ENCODE measurements around the gene HLCS.

HLCS gene

DNA sequence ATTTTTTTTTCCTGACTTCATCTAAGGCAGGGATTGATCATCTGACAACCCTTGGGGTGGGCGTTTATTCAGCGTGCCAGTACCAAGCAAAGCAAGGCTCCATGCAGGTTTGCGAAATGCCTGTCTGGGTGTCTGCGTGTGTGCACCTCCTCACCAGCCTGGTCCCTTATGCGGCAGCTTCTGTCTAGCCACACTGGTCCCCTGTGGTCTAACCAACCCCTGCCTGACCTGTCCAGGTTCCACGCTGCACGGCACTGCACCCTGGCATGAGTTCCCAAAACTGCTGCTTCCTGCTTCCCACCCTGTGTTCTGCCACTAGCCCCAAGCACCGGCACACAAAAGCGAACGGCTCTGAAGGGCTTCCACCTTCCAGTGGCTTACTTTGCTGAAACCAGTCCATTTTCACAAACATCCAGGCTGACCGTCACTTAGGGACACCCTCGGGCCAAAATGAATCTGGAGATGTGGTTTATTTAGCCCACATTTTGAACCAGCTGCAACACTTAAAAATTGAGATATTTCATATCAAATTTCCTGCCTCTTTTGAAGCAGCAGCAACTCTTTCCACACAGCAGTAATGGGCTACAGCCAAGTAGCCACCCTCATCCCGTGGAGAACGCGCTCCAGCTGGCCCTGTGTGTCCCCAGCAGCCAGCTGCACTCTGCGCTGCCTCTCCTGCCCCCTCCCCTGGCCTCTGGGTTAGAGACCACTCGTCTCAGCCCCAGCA is 55.7 kb downstream of the HLCS start:
- peak; percentile 55 to 77 for DNase-seq (ENCODE audit: low read depth in 2 of 2)
- TF ChIP-seq, protein P1, sequence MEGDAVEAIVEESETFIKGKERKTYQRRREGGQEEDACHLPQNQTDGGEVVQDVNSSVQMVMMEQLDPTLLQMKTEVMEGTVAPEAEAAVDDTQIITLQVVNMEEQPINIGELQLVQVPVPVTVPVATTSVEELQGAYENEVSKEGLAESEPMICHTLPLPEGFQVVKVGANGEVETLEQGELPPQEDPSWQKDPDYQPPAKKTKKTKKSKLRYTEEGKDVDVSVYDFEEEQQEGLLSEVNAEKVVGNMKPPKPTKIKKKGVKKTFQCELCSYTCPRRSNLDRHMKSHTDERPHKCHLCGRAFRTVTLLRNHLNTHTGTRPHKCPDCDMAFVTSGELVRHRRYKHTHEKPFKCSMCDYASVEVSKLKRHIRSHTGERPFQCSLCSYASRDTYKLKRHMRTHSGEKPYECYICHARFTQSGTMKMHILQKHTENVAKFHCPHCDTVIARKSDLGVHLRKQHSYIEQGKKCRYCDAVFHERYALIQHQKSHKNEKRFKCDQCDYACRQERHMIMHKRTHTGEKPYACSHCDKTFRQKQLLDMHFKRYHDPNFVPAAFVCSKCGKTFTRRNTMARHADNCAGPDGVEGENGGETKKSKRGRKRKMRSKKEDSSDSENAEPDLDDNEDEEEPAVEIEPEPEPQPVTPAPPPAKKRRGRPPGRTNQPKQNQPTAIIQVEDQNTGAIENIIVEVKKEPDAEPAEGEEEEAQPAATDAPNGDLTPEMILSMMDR (IDR thresholded peaks at IDR 0.05; ENCODE audit: low read depth, low read length) = no peak
- no peak overlapping the region for H3K4me3 ChIP-seq (replicated peaks in 1 of 2; ENCODE audit: low read depth in 2 of 2, low read length in 2 of 2)

DNA sequence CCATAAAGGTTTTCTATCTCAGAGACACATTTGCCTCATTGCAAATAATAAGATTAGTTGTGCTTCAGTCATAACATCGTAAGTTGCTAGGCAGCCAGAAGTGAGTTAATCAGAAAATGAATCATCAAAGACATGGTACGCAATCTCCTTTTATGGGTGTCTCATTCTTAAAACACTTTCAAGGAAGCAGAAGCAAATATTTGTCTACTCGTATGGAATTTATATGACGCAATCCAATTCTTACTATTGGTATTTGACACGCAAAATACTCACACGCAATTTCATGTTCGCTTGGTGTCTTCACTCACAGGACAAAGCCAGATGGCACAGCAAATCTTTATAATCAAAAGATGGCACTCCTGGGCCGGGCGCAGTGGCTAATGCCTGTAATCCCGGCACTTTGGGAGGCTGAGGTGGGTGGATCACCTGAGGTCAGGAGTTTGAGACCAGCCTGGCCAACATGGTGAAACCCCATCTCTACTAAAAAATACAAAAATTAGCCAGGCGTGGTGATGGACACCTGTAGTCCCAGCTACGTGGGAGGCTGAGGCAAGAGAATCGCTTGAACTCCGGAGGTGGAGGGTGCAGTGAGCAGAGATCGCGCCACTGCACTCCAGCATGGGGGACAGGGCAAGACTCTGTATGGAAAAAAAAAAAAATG is 56.4 kb downstream of the HLCS start:
- TF ChIP-seq, protein P1 (IDR thresholded peaks at IDR 0.05; ENCODE audit: low read depth, low read length) = no peak
- peak; percentile 96 to 99 for DNase-seq (ENCODE audit: low read depth in 2 of 2)

DNA sequence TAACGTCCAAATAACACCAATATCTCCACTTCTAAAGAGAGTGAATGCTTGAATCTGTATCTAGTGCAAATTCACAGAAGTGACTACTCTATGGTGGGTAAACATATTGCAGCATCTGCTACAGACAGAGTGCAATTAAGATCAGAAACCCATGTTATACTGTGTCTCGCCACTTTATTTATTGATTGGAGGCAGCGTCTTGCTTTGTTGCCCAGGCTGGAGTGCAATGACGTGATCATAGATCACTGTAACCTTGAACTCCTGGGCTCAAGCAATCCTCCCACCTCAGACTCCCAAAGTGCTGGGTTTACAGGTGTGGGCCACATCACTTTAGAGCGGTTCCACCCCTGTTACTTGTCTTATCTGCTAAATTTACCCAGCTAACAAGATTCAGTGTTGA is 57.0 kb downstream of the HLCS start:
- no peak for DNase-seq (ENCODE audit: low read depth in 2 of 2)
- TF ChIP-seq, protein P1 (IDR thresholded peaks at IDR 0.05; ENCODE audit: low read depth, low read length) = no peak
- no peak overlapping the region for H3K4me3 ChIP-seq (replicated peaks in 1 of 2; ENCODE audit: low read depth in 2 of 2, low read length in 2 of 2)

More for the DNA sequence above, 56.4 kb downstream of the HLCS start:
- H3K4me3 ChIP-seq (replicated peaks in 1 of 2; ENCODE audit: low read depth in 2 of 2, low read length in 2 of 2) = no peak overlapping the region

DNA sequence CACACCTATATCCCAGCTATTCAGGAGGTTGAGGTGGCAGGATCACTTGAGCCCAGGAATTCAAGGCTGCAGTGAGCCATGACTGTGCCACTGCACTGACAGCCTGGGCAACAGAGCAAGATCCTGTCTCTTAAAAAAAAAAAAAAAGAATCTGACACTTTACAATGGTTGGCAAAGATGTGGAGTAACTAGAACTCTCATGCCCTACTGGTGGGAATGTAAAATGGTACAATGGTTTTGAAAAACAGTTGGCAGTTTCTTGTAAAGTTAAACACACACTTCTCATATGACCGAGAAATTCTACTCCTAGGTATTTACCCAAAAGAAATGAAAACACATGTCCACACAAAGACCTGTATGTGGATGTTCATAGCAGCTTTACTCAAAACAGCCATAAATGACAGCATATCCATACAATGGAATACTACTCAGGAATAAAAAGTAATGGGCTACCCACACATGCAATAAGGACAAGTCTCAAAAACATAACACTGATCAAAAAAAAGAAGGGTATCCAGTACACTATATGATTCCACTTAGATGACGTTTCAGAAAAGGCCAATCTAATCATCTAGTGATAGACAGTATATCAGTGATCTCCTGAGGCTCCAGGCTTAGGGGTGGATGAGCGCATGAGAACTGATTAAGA is 58.1 kb downstream of the HLCS start:
- no peak overlapping the region for H3K4me3 ChIP-seq (replicated peaks in 1 of 2; ENCODE audit: low read depth in 2 of 2, low read length in 2 of 2)
- TF ChIP-seq, protein P1 (IDR thresholded peaks at IDR 0.05; ENCODE audit: low read depth, low read length) = peak; percentile 16
- DNase-seq (ENCODE audit: low read depth in 2 of 2) = peak; percentile 21 to 51

DNA sequence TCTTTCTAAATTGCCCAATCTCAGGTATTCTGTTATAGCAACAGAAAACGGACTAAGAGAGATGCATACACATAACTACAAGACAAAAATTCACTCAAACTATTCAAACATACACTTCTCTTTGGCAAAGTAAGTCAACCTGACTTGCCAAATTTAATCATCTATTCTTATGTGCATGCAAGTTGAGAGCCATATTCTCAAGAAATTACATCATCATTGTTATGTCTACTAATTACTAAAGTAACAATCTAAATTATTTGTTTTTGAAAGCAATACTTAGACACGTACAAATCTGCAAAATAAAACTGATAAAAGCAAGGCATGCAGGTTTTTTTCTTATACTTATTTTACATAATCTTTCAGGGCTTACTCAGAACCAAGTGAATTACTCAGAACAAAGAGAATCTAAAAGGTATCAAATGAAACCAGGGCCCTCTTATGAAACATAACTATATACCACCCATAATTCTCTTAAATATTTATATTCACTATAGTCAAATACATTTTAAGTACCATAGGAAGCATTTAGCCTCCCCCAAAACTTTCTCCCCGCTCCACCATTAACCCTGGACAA is 62.3 kb downstream of the HLCS start:
- H3K4me3 ChIP-seq (replicated peaks in 1 of 2; ENCODE audit: low read depth in 2 of 2, low read length in 2 of 2) = no peak overlapping the region
- TF ChIP-seq, protein P1 (IDR thresholded peaks at IDR 0.05; ENCODE audit: low read depth, low read length) = no peak
- DNase-seq (ENCODE audit: low read depth in 2 of 2) = no peak

DNA sequence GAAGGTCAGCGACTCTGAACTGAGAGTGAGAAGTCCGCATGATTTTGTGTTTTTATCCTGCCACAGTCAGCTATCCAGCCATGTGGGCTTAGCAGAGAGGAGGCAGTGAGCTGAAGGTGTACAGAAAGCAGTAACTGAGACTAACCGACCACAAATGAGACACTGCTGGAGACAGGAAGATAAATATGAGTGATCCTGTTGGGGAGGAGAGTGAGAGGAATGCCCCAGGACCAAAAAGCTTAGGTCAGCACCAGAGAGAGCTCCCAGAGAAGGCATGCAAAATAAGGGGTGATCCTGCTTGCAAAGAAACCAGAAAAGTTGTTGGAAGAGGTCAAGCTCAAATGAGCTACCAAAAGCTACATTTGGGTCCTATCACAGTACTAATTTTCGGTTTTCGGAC is 63.7 kb downstream of the HLCS start:
- DNase-seq (ENCODE audit: low read depth in 2 of 2) = peak in 1 of 2 donors; percentile 12
- no peak overlapping the region for H3K4me3 ChIP-seq (replicated peaks in 1 of 2; ENCODE audit: low read depth in 2 of 2, low read length in 2 of 2)
- TF ChIP-seq, protein P1 (IDR thresholded peaks at IDR 0.05; ENCODE audit: low read depth, low read length) = no peak

Data from cardiac fibroblast (primary cell).